ENCODE measurements around the gene ERG28.
"Not testable (repeated sequence)": the region's sequence is repeated elsewhere in the genome, so short reads cannot be mapped to it uniquely, and the experiment has no call there.

ERG28 gene

GRCh38 chr14:75609116-75609515 is 51.6 kb downstream of the ERG28 start:
- TF ChIP-seq ZFX (IDR thresholded peaks at IDR 0.05), result no peak
- TF ChIP-seq, protein P1, sequence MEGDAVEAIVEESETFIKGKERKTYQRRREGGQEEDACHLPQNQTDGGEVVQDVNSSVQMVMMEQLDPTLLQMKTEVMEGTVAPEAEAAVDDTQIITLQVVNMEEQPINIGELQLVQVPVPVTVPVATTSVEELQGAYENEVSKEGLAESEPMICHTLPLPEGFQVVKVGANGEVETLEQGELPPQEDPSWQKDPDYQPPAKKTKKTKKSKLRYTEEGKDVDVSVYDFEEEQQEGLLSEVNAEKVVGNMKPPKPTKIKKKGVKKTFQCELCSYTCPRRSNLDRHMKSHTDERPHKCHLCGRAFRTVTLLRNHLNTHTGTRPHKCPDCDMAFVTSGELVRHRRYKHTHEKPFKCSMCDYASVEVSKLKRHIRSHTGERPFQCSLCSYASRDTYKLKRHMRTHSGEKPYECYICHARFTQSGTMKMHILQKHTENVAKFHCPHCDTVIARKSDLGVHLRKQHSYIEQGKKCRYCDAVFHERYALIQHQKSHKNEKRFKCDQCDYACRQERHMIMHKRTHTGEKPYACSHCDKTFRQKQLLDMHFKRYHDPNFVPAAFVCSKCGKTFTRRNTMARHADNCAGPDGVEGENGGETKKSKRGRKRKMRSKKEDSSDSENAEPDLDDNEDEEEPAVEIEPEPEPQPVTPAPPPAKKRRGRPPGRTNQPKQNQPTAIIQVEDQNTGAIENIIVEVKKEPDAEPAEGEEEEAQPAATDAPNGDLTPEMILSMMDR (conservative IDR thresholded peaks at IDR 0.05), result no peak
- H3K27ac ChIP-seq, result no peak overlapping the region

DNA sequence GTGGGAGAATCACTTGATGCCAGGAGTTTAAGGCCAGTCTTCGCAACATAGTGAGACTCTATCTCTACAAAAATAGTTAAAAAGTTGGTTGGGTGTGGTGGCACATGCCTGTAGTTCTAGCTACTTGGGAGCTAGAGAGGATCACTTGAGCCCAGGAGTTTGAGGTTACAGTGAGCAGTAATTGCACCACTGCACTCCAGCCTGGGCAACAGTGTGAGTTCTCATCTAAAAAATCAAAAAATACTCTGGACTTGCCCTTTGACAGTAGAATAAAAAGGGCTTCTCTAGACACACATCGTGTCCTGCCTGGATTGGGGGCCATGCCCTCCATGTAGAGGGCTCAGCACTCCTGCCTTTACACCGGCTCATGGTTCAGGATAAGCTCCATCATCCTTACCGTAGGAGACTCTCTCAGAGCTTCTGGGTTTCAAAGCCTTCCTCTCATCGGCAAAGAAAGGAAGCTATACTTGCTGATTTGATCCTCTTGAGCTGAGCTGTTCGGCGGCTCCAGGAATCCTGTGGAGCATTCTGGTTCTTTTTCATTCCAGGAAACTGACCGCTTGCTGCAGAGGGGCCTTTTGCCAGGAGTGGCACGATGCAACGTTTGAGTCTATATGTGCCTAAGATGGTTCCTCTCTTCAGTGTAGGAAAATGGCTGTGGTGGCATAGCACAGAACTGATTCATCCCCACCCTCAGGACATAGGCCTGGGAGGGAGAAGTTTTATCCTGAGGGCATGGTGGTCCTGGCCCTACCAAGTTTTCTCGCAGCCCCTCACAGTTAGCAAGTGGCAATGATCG is 52.6 kb downstream of the ERG28 start:
- TF ChIP-seq, protein P1 (conservative IDR thresholded peaks at IDR 0.05), result no peak
- TF ChIP-seq ZFX (IDR thresholded peaks at IDR 0.05), result no peak
- H3K27ac ChIP-seq, result no peak overlapping the region

DNA sequence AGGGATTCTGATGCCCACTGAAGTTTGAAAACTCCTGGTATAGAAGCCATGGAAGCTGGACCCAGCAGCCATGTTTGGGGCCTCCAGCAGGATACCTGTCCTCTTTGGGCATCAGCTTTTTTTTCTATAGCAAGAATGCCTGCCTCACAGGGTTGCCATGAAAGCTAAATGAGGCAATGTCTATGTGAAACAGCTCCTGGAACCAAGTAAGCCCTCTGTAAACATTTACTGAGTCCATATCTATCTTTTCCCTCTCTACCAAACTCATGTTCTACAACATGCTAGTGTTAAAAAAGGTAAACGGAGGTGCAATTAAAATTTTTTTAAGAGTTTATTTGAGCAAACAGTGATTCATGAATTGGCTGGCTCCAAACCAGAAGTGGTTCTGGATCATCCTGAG is 53.6 kb downstream of the ERG28 start:
- no peak overlapping the region for H3K27ac ChIP-seq
- no peak for TF ChIP-seq ZFX (IDR thresholded peaks at IDR 0.05)
- TF ChIP-seq, protein P1 (conservative IDR thresholded peaks at IDR 0.05), result no peak

DNA sequence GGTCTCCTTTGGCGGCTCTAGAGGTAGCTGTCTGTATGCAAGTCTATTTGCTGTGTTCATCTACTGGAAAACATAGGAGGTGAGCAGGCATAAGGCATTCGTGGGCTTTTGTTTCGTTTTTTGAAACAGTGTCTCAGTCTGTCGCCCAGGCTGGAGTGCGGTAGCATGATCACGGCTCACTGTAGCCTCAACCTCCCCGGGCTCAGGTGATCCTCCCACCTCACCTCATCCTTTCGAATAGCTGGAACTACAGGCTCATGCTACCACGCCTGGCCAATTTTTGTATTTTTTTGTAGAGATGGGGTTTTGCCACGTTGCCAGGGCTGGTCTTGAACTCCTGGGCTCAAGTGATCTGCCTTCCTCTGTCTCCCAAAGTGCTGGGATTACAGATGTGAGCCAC is 54.8 kb downstream of the ERG28 start:
- H3K27ac ChIP-seq, result peak overlapping the region; percentile 7; the same call in 1 of the 2 replicates
- TF ChIP-seq ZFX (IDR thresholded peaks at IDR 0.05), result no peak
- TF ChIP-seq, protein P1 (conservative IDR thresholded peaks at IDR 0.05), result no peak

GRCh38 chr14:75604979-75605851 is 55.5 kb downstream of the ERG28 start:
- peak overlapping the region; percentile 7; the same call in 1 of the 2 replicates for H3K27ac ChIP-seq
- TF ChIP-seq, protein P1 (conservative IDR thresholded peaks at IDR 0.05), result no peak
- TF ChIP-seq ZFX (IDR thresholded peaks at IDR 0.05), result no peak

GRCh38 chr14:75602503-75602902 is 58.2 kb downstream of the ERG28 start:
- H3K27ac ChIP-seq, result no peak overlapping the region
- TF ChIP-seq ZFX (IDR thresholded peaks at IDR 0.05), result no peak
- TF ChIP-seq, protein P1 (conservative IDR thresholded peaks at IDR 0.05), result no peak

DNA sequence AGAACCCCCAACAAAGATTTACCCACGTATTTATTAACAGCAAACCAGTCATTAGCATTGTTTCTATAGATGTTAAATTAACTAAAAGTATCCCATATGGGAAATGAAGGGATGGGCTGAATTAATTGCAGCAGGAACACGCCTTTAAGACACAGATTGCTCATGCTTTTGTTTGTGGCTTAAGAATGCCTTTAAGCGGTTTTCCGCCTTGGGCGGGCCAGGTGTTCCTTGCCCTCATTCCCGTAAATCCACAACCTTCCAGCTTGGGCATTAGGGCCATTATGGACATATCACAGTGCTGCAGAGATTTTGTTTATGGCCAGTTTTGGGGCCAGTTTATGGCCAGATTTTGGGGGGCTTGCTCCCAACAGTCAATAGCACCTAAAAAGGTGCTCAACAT is 59.6 kb downstream of the ERG28 start:
- H3K27ac ChIP-seq, result not testable (repeated sequence)

- not testable (repeated sequence) for H3K27ac ChIP-seq
Measured at GRCh38 chr14:75600100-75600499, 60.6 kb downstream of the ERG28 start.

Measured in C4-2B (cell line).